NT2/D1 (cell line): ENCODE data around the gene MKLN1.

ENCODE experiments used
- SUZ12 ChIP-seq: IDR thresholded peaks from 2 replicates; pipeline ENCODE4 v1.6.1; 2011; ENCODE audit not compliant: insufficient read length, insufficient read depth; ENCODE audit errors: extremely low read depth
- YY1 ChIP-seq: IDR thresholded peaks from 2 replicates; pipeline ENCODE4 v1.6.1; 2011; ENCODE audit not compliant: insufficient read length, insufficient read depth
- ZNF274 ChIP-seq: IDR thresholded peaks from 2 replicates; pipeline ENCODE4 v1.6.1; 2011; ENCODE audit warnings: mild to moderate bottlenecking, low read depth, low read length

DNA sequence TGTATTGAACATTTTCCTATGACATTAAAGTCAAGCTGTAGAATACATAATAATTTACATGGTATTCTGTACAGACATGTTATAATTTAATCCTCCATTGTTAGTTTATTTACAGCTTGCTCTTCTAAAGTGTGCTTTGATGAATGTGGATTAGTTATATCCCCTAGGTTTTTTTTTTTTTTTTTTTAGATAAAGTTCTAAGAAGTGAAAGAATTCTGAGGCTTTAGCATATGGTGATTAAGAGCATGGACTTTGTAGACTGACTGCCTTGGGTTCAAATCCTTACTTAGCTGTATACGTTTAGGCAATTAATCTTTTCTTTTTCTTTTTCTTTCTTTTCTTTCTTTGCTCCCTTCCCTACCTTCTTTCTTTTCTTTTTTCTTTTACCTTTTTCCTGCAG lies 44.9 kb downstream of the MKLN1 start:
- TF ChIP-seq ZNF274 = no peak
- TF ChIP-seq SUZ12 = no peak
- TF ChIP-seq YY1 = no peak
